ENCODE results near the gene FAM3C. TPM values are rescaled to one million over a fixed set of nuclear protein-coding genes. Genes with fewer than 3 reads are reported as not detected.
A peak's percentile ranks its signal among the peaks of the same experiment; 100 is the strongest.

The FAM3C gene
- polyA plus RNA-seq, 1 experiment, result 48.7 TPM

GRCh38 chr7:121306565-121306964 is 89.5 kb downstream of the FAM3C start:
- CTCF ChIA-PET, result no interaction called here
- Histone ChIP-seq H3K27me3 (ENCODE audit: control insufficient read depth, insufficient read depth, low read length) (no peaks in the 10 kb centered on the region), H3K9me3 (ENCODE audit: control insufficient read depth, insufficient read depth, low read length) (no peaks in the 10 kb centered on the region), H3K27ac (ENCODE audit: low read depth, low read length) (no peak overlapping the region), H3K4me3 (ENCODE audit: low read depth, low read length) (no peak overlapping the region)
- POLR2A ChIA-PET, result no interaction called here
- TF ChIP-seq, protein P1, sequence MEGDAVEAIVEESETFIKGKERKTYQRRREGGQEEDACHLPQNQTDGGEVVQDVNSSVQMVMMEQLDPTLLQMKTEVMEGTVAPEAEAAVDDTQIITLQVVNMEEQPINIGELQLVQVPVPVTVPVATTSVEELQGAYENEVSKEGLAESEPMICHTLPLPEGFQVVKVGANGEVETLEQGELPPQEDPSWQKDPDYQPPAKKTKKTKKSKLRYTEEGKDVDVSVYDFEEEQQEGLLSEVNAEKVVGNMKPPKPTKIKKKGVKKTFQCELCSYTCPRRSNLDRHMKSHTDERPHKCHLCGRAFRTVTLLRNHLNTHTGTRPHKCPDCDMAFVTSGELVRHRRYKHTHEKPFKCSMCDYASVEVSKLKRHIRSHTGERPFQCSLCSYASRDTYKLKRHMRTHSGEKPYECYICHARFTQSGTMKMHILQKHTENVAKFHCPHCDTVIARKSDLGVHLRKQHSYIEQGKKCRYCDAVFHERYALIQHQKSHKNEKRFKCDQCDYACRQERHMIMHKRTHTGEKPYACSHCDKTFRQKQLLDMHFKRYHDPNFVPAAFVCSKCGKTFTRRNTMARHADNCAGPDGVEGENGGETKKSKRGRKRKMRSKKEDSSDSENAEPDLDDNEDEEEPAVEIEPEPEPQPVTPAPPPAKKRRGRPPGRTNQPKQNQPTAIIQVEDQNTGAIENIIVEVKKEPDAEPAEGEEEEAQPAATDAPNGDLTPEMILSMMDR (IDR thresholded peaks at IDR 0.05; ENCODE audit: low read depth, low read length), result no peak
- DNase-seq (ENCODE audit: low read depth, low spot score), result no peak

- Histone ChIP-seq H3K9me3 (ENCODE audit: control insufficient read depth, insufficient read depth, low read length) (no peaks in the 10 kb centered on the region), H3K27ac (ENCODE audit: low read depth, low read length) (no peak overlapping the region), H3K4me3 (ENCODE audit: low read depth, low read length) (no peak overlapping the region), H3K27me3 (ENCODE audit: control insufficient read depth, insufficient read depth, low read length) (no peaks in the 10 kb centered on the region)
- DNase-seq (ENCODE audit: low read depth, low spot score), result no peak
- POLR2A ChIA-PET, result no interaction called here
- CTCF ChIA-PET, result interaction anchor here (1.6 kb wide), 1 partner anchor 25 kb away, joined by 5 read pairs; no protein-coding TSS in a partner anchor
- TF ChIP-seq, protein P1 (IDR thresholded peaks at IDR 0.05; ENCODE audit: low read depth, low read length), result no peak
Measured at GRCh38 chr7:121305109-121305508, 91.0 kb downstream of the FAM3C start.

DNA sequence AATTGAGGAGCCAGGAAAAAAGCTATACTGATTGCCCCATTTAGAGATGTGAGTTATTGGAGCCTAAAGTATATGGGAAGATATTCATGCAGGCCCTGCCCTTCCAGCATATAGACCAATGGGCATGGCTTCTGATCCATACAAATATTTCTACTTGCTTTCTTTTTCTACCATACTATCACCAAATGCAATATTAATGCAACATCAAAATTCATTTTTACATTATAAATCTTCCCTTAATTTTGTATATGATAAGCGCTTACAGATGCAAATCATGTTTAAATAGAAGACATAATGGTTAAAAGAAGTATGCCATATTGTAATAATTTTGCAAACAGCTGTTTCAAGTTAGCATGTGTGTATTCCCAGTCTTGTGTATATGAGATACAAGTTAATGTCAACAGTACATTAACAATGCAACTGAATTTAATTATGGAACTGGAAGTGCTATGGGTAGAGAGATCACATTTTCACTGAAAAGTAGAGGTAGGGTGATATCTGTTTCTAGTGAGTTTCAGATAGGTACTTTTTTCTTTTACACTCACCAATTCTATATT is 91.9 kb downstream of the FAM3C start:
- Histone ChIP-seq H3K27me3 (ENCODE audit: control insufficient read depth, insufficient read depth, low read length) (no peaks in the 10 kb centered on the region), H3K27ac (ENCODE audit: low read depth, low read length) (no peak overlapping the region), H3K4me3 (ENCODE audit: low read depth, low read length) (no peak overlapping the region), H3K9me3 (ENCODE audit: control insufficient read depth, insufficient read depth, low read length) (no peaks in the 10 kb centered on the region)
- ChIA-PET POLR2A (no interaction called here), CTCF (interaction anchor here (1.6 kb wide), 1 partner anchor 26 kb away, joined by 5 read pairs; no protein-coding TSS in a partner anchor)
- TF ChIP-seq, protein P1 (IDR thresholded peaks at IDR 0.05; ENCODE audit: low read depth, low read length), result no peak
- DNase-seq (ENCODE audit: low read depth, low spot score), result no peak

DNA sequence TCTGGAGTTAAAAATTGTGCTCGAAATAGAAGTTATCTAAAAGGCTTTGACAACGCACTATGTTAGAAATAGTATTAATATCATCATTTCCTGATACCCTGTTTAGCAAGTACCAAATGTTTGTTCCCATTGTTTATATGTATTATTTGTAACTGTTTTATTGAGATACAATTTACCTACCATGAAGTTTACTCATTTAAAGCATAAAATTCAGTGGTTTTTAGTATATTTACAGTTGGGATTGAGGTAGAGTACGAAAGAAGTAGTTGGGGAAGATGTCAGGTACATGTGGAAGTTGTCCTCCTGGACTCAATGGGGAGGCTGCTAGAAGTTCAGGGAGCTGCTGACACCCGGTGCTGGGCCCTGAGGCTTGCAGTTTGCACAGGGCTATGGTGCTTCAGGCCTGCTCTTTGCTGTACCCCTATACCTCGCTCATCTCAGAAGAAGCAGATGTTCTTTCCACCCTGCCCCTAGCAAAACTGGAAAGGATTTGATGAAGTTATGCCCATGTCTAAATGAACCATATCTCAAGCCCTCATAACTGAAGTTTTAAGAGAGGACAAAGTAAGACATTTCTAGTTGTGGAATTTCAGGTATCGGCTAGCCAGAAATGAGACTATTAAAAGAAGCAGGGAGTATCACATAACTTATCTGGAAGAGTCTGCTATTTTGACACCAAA is 92.5 kb downstream of the FAM3C start:
- Histone ChIP-seq H3K27ac (ENCODE audit: low read depth, low read length) (no peak overlapping the region), H3K9me3 (ENCODE audit: control insufficient read depth, insufficient read depth, low read length) (no peaks in the 10 kb centered on the region), H3K4me3 (ENCODE audit: low read depth, low read length) (no peak overlapping the region), H3K27me3 (ENCODE audit: control insufficient read depth, insufficient read depth, low read length) (no peaks in the 10 kb centered on the region)
- POLR2A ChIA-PET, result no interaction called here
- TF ChIP-seq, protein P1 (IDR thresholded peaks at IDR 0.05; ENCODE audit: low read depth, low read length), result no peak
- CTCF ChIA-PET, result no interaction called here
- no peak for DNase-seq (ENCODE audit: low read depth, low spot score)

GRCh38 chr7:121302214-121302745 is 93.8 kb downstream of the FAM3C start:
- TF ChIP-seq, protein P1 (IDR thresholded peaks at IDR 0.05; ENCODE audit: low read depth, low read length), result no peak
- H3K27me3 ChIP-seq (ENCODE audit: control insufficient read depth, insufficient read depth, low read length), result no peaks in the 10 kb centered on the region
- CTCF ChIA-PET, result no interaction called here
- POLR2A ChIA-PET, result no interaction called here
- peak overlapping the region; percentile 66 for H3K27ac ChIP-seq (ENCODE audit: low read depth, low read length)
- DNase-seq (ENCODE audit: low read depth, low spot score), result peak; percentile 54
- H3K9me3 ChIP-seq (ENCODE audit: control insufficient read depth, insufficient read depth, low read length), result no peaks in the 10 kb centered on the region
- no peak overlapping the region for H3K4me3 ChIP-seq (ENCODE audit: low read depth, low read length)

All from AG04450 (cell line).